ENCODE results near the gene ACVR1. TPM values are rescaled to one million over a fixed set of nuclear protein-coding genes. Genes with fewer than 3 reads are reported as not detected.
A peak's percentile ranks its signal among the peaks of the same experiment; 100 is the strongest.

The ACVR1 gene
- total and polyA plus RNA-seq, 9 of the 15 experiments (the other 6 are each of a cell fraction or from before 2014, with no cell fraction given), result 3.8 to 14.3 (median 6.9) TPM

DNA sequence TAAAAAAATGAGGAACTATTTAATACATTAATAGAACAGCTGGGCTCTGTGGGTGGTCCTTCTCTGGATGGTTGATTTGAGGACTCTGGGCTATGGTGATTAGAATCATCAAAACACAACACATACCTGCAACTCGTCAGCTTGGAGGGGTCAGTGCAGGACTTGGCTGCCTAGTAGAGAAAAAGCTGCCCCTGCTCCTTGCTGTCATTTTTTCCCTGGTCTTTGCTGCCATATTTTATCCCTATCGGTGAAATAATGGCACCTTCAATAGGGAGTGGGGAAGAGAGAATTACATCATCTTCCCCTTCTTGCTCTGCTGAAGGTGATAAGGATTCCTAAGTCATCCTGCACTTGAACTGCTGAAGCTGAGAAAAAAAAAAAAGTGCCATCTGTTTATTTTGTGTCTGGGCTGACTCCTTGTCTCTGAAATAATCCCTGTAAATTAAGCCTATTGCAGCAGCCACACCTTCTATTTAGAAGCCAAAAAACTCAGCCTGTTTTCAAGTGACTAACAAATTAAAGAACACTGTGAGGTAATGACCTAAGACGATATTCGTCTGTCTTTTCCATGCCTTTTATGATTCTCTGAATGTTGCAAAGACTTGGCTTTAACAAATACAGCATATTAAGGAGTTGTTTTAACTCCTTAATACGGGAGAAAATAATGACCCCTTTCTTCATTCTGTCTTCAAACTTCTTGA lies 89.3 kb downstream of the ACVR1 start (continued):
- TF ChIP-seq, protein P1, sequence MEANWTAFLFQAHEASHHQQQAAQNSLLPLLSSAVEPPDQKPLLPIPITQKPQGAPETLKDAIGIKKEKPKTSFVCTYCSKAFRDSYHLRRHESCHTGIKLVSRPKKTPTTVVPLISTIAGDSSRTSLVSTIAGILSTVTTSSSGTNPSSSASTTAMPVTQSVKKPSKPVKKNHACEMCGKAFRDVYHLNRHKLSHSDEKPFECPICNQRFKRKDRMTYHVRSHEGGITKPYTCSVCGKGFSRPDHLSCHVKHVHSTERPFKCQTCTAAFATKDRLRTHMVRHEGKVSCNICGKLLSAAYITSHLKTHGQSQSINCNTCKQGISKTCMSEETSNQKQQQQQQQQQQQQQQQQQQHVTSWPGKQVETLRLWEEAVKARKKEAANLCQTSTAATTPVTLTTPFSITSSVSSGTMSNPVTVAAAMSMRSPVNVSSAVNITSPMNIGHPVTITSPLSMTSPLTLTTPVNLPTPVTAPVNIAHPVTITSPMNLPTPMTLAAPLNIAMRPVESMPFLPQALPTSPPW (CRISPR knock-in tag; IDR thresholded peaks at IDR 0.05), result peak; percentile 75

DNA sequence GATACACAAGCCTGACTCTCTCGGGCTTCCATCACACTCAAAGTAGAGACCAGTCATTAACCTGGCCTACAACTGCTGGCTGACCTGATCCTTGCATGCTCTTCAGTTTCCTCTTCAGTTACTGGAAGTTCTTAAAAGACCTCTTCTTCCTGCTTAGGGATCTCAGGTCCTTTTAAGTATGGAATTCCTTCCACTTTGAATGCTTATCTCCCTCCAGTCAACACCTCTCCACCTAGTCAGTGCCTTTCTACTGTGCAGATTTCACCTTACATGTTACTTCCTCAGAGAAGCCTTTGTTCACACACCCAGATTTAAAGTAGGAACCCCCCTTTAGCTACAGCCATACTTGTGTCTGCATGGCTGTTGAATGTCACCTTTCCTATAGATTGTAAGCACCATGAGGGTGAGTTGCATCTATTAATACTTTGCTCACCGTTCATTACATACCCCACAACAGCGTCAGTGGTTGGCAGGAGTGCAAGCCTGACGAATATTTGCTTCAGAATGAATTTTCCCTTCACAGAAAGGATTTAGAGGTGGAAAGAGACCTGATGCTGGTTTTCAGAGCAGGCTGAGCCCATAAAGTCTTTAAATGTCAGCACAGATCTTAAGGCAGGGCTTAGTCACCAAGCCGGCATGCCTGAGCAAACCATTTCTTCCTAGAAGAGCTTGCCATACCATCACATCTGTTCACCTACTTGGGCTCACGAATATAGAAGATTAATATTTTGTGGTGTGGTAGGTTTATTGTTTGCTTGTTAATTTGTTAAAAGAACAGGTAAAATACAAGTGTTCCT lies 90.1 kb downstream of the ACVR1 start:
- Histone ChIP-seq H3K9me1 (ENCODE audit: control insufficient read depth, insufficient read depth, low read length) (no peaks in the 10 kb centered on the region), H3K27ac (ENCODE audit: extremely low read depth, low read depth, low read length) (peak overlapping the region; percentile 85), H3K4me3 (no peak overlapping the region), H3K36me3 (ENCODE audit: control insufficient read depth, insufficient read depth, low read length) (peaks cover 7% of the 10 kb centered on the region; the same call in 2 of the 3 replicates), H3K9ac (ENCODE audit: insufficient read depth in 1 of 2, low read depth in 2 of 2, low read length in 2 of 2) (peak overlapping the region in 1 of 2 experiments; percentile 69; a peak in 2 of 4 replicates), H3K79me2 (ENCODE audit: control insufficient read depth, insufficient read depth, low read length) (peaks cover 3% of the 10 kb centered on the region; the same call in 1 of the 3 replicates), H3K9me3 (replicated peaks; ENCODE audit: control insufficient read depth, insufficient read depth, low read depth, low read length) (no peaks in the 10 kb centered on the region; the same call in 1 of the 2 replicates), H2AFZ (ENCODE audit: low read depth, low read length) (0 out of 2 replicates have a peak overlapping the region, but pooled peaks have one; percentile 55), H3K4me1 (replicated peaks in 1 of 2; ENCODE audit: control insufficient read depth in 2 of 2, insufficient read depth in 2 of 2, low read length in 2 of 2) (peaks cover 22 to 76% of the 10 kb centered on the region in 2 experiments), H4K20me1 (replicated peaks; ENCODE audit: control insufficient read depth, insufficient read depth, low read length) (no peaks in the 10 kb centered on the region), H3K27me3 (ENCODE audit: control insufficient read depth in 2 of 2, insufficient read depth in 2 of 2, low read length in 2 of 2) (no peaks in the 10 kb centered on the region), H3K4me2 (ENCODE audit: insufficient read depth, low read length) (peak overlapping the region; percentile 62)
- CTCF ChIA-PET (ENCODE audit: low intra/inter-chr PET ratio), result interaction anchor here (1.0 to 1.1 kb wide), 2 partner anchors 157 to 223 kb away, joined by 4 to 5 read pairs; partner anchors contain the start of gene ACVR1C
- POLR2A ChIA-PET, result interaction anchor here (0.6 to 2.1 kb wide), 6 partner anchors 8 to 228 kb away, joined by 3 to 5 read pairs (median 4); no protein-coding TSS in a partner anchor
- TSS peak; percentile 24 for BruUV-seq (replicated peaks)
- in situ Hi-C loops (cut with MboI), result no loop called here
- intact Hi-C loops (cut with micrococcal nuclease), result loop anchor here (1.0 kb wide), 4 partner anchors 52 to 144 kb away; no protein-coding TSS in a partner anchor
- peak in 2 of 4 experiments; percentile 30 to 64 for DNase-seq (ENCODE audit: extremely low read depth in 1 of 4, low spot score in 3 of 4)
- no peak for FAIRE-seq
- ATAC-seq, result peak; percentile 18
- whole genome bisulfite sequencing (ENCODE audit: insufficient coverage, low coverage, missing lambda C conversion rate), result 45% methylated on average over 6 of the region's 6 CpGs
- TF ChIP-seq, protein P2, sequence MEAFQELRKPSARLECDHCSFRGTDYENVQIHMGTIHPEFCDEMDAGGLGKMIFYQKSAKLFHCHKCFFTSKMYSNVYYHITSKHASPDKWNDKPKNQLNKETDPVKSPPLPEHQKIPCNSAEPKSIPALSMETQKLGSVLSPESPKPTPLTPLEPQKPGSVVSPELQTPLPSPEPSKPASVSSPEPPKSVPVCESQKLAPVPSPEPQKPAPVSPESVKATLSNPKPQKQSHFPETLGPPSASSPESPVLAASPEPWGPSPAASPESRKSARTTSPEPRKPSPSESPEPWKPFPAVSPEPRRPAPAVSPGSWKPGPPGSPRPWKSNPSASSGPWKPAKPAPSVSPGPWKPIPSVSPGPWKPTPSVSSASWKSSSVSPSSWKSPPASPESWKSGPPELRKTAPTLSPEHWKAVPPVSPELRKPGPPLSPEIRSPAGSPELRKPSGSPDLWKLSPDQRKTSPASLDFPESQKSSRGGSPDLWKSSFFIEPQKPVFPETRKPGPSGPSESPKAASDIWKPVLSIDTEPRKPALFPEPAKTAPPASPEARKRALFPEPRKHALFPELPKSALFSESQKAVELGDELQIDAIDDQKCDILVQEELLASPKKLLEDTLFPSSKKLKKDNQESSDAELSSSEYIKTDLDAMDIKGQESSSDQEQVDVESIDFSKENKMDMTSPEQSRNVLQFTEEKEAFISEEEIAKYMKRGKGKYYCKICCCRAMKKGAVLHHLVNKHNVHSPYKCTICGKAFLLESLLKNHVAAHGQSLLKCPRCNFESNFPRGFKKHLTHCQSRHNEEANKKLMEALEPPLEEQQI (IDR thresholded peaks at IDR 0.05), result no peak
- TF ChIP-seq, protein P3, sequence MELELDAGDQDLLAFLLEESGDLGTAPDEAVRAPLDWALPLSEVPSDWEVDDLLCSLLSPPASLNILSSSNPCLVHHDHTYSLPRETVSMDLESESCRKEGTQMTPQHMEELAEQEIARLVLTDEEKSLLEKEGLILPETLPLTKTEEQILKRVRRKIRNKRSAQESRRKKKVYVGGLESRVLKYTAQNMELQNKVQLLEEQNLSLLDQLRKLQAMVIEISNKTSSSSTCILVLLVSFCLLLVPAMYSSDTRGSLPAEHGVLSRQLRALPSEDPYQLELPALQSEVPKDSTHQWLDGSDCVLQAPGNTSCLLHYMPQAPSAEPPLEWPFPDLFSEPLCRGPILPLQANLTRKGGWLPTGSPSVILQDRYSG (tag; conservative IDR thresholded peaks at IDR 0.05; ENCODE audit: low read depth), result 0 out of 2 replicates have a peak, but pooled peaks have one; percentile 36
- TF ChIP-seq BRD4 (IDR thresholded peaks at IDR 0.05) (0 out of 2 replicates have a peak, but pooled peaks have one; percentile 0), ZNF121 (CRISPR knock-in tag; conservative IDR thresholded peaks at IDR 0.05) (no peak), HDAC2 (IDR thresholded peaks at IDR 0.05) (peak; percentile 12; the same call in 1 of the 2 replicates), ZNF668 (CRISPR knock-in tag; IDR thresholded peaks at IDR 0.05) (peak; percentile 45; the same call in 1 of the 2 replicates), ZNF316 (IDR thresholded peaks at IDR 0.05) (peak; percentile 66), BACH1 (tag; IDR thresholded peaks at IDR 0.05) (0 out of 2 replicates have a peak, but pooled peaks have one; percentile 17), MECOM (CRISPR knock-in tag; IDR thresholded peaks at IDR 0.05) (peak; percentile 19; the same call in 1 of the 2 replicates)
- TF ChIP-seq, protein P4, sequence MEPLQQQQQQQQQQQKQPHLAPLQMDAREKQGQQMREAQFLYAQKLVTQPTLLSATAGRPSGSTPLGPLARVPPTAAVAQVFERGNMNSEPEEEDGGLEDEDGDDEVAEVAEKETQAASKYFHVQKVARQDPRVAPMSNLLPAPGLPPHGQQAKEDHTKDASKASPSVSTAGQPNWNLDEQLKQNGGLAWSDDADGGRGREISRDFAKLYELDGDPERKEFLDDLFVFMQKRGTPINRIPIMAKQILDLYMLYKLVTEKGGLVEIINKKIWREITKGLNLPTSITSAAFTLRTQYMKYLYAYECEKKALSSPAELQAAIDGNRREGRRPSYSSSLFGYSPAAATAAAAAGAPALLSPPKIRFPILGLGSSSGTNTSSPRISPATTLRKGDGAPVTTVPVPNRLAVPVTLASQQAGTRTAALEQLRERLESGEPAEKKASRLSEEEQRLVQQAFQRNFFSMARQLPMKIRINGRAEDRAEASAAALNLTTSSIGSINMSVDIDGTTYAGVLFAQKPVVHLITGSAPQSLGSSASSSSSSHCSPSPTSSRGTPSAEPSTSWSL (CRISPR knock-in tag; IDR thresholded peaks at IDR 0.05; ENCODE audit: borderline replicate concordance), result 0 out of 2 replicates have a peak, but pooled peaks have one; percentile 42

All from K562 (cell line).